ENCODE results near the gene IFFO2.

Gene IFFO2

GRCh38 chr1:18947570-18947969 is 8.9 kb downstream of the IFFO2 start:
- TF ChIP-seq FOXM1 (IDR thresholded peaks at IDR 0.05; ENCODE audit: borderline replicate concordance, low read depth) (no peak), YY1 (IDR thresholded peaks at IDR 0.05; ENCODE audit: low read depth) (no peak), TCF12 (IDR thresholded peaks at IDR 0.05; ENCODE audit: low read depth) (no peak), TAF1 (IDR thresholded peaks at IDR 0.05; ENCODE audit: low read depth) (no peak), ZBTB7A (IDR thresholded peaks at IDR 0.05; ENCODE audit: low read depth) (no peak), EGR1 (IDR thresholded peaks at IDR 0.05) (no peak), RAD21 (IDR thresholded peaks at IDR 0.05; ENCODE audit: low read depth) (no peak), CEBPB (IDR thresholded peaks at IDR 0.05) (no peak), TEAD4 (IDR thresholded peaks at IDR 0.05) (no peak), CREB1 (IDR thresholded peaks at IDR 0.05; ENCODE audit: low read depth) (no peak), EP300 (IDR thresholded peaks at IDR 0.05; ENCODE audit: borderline replicate concordance) (no peak), NFIC (IDR thresholded peaks at IDR 0.05) (no peak)
- TF ChIP-seq, protein P1, sequence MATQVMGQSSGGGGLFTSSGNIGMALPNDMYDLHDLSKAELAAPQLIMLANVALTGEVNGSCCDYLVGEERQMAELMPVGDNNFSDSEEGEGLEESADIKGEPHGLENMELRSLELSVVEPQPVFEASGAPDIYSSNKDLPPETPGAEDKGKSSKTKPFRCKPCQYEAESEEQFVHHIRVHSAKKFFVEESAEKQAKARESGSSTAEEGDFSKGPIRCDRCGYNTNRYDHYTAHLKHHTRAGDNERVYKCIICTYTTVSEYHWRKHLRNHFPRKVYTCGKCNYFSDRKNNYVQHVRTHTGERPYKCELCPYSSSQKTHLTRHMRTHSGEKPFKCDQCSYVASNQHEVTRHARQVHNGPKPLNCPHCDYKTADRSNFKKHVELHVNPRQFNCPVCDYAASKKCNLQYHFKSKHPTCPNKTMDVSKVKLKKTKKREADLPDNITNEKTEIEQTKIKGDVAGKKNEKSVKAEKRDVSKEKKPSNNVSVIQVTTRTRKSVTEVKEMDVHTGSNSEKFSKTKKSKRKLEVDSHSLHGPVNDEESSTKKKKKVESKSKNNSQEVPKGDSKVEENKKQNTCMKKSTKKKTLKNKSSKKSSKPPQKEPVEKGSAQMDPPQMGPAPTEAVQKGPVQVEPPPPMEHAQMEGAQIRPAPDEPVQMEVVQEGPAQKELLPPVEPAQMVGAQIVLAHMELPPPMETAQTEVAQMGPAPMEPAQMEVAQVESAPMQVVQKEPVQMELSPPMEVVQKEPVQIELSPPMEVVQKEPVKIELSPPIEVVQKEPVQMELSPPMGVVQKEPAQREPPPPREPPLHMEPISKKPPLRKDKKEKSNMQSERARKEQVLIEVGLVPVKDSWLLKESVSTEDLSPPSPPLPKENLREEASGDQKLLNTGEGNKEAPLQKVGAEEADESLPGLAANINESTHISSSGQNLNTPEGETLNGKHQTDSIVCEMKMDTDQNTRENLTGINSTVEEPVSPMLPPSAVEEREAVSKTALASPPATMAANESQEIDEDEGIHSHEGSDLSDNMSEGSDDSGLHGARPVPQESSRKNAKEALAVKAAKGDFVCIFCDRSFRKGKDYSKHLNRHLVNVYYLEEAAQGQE (IDR thresholded peaks at IDR 0.05; ENCODE audit: low read depth), result no peak
- TF ChIP-seq, protein P2, sequence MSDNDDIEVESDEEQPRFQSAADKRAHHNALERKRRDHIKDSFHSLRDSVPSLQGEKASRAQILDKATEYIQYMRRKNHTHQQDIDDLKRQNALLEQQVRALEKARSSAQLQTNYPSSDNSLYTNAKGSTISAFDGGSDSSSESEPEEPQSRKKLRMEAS (IDR thresholded peaks at IDR 0.05), result no peak
- TF ChIP-seq, protein P3, sequence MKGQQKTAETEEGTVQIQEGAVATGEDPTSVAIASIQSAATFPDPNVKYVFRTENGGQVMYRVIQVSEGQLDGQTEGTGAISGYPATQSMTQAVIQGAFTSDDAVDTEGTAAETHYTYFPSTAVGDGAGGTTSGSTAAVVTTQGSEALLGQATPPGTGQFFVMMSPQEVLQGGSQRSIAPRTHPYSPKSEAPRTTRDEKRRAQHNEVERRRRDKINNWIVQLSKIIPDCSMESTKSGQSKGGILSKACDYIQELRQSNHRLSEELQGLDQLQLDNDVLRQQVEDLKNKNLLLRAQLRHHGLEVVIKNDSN (IDR thresholded peaks at IDR 0.05), result no peak

GRCh38 chr1:18946550-18947381 is 9.7 kb downstream of the IFFO2 start:
- TF ChIP-seq FOXM1 (IDR thresholded peaks at IDR 0.05; ENCODE audit: borderline replicate concordance, low read depth) (no peak), CEBPB (IDR thresholded peaks at IDR 0.05) (no peak), TCF12 (IDR thresholded peaks at IDR 0.05; ENCODE audit: low read depth) (no peak), ZBTB7A (IDR thresholded peaks at IDR 0.05; ENCODE audit: low read depth) (no peak), RAD21 (IDR thresholded peaks at IDR 0.05; ENCODE audit: low read depth) (no peak), EGR1 (IDR thresholded peaks at IDR 0.05) (no peak), YY1 (IDR thresholded peaks at IDR 0.05; ENCODE audit: low read depth) (no peak), CREB1 (IDR thresholded peaks at IDR 0.05; ENCODE audit: low read depth) (no peak), TAF1 (IDR thresholded peaks at IDR 0.05; ENCODE audit: low read depth) (no peak), NFIC (IDR thresholded peaks at IDR 0.05) (no peak), EP300 (IDR thresholded peaks at IDR 0.05; ENCODE audit: borderline replicate concordance) (no peak), TEAD4 (IDR thresholded peaks at IDR 0.05) (no peak)
- TF ChIP-seq, protein P1 (IDR thresholded peaks at IDR 0.05; ENCODE audit: low read depth), result no peak
- TF ChIP-seq, protein P2 (IDR thresholded peaks at IDR 0.05), result no peak
- TF ChIP-seq, protein P3 (IDR thresholded peaks at IDR 0.05), result no peak

GRCh38 chr1:18945401-18945849 is 11.1 kb downstream of the IFFO2 start:
- TF ChIP-seq CREB1 (IDR thresholded peaks at IDR 0.05; ENCODE audit: low read depth), result no peak
- TF ChIP-seq, protein P3 (IDR thresholded peaks at IDR 0.05), result no peak
- no peak for TF ChIP-seq CEBPB (IDR thresholded peaks at IDR 0.05)
- TF ChIP-seq RAD21 (IDR thresholded peaks at IDR 0.05; ENCODE audit: low read depth), result no peak
- no peak for TF ChIP-seq TEAD4 (IDR thresholded peaks at IDR 0.05)
- no peak for TF ChIP-seq NFIC (IDR thresholded peaks at IDR 0.05)
- no peak for TF ChIP-seq YY1 (IDR thresholded peaks at IDR 0.05; ENCODE audit: low read depth)
- TF ChIP-seq EP300 (IDR thresholded peaks at IDR 0.05; ENCODE audit: borderline replicate concordance), result no peak

GRCh38 chr1:18944810-18945209 is 11.7 kb downstream of the IFFO2 start:
- TF ChIP-seq NFIC (IDR thresholded peaks at IDR 0.05) (no peak), TCF12 (IDR thresholded peaks at IDR 0.05; ENCODE audit: low read depth) (no peak), EGR1 (IDR thresholded peaks at IDR 0.05) (no peak), TEAD4 (IDR thresholded peaks at IDR 0.05) (no peak), ZBTB7A (IDR thresholded peaks at IDR 0.05; ENCODE audit: low read depth) (no peak), CEBPB (IDR thresholded peaks at IDR 0.05) (no peak), EP300 (IDR thresholded peaks at IDR 0.05; ENCODE audit: borderline replicate concordance) (no peak), RAD21 (IDR thresholded peaks at IDR 0.05; ENCODE audit: low read depth) (no peak), TAF1 (IDR thresholded peaks at IDR 0.05; ENCODE audit: low read depth) (no peak), FOXM1 (IDR thresholded peaks at IDR 0.05; ENCODE audit: borderline replicate concordance, low read depth) (no peak), CREB1 (IDR thresholded peaks at IDR 0.05; ENCODE audit: low read depth) (no peak), YY1 (IDR thresholded peaks at IDR 0.05; ENCODE audit: low read depth) (no peak)
- TF ChIP-seq, protein P2 (IDR thresholded peaks at IDR 0.05), result no peak
- TF ChIP-seq, protein P1 (IDR thresholded peaks at IDR 0.05; ENCODE audit: low read depth), result no peak
- TF ChIP-seq, protein P3 (IDR thresholded peaks at IDR 0.05), result no peak

All from Ishikawa (cell line).